Measurements from ENCODE around the gene ANKRD61.
"Not testable (repeated sequence)": the region's sequence is repeated elsewhere in the genome, so short reads cannot be mapped to it uniquely, and the experiment has no call there.

GRCh38 chr7:6051185-6051584 lies 20.0 kb downstream of the ANKRD61 start:
- TF ChIP-seq CTCF, POLR2A (IDR thresholded peaks at IDR 0.05): not testable (repeated sequence)
